ENCODE data around the gene IMPG2.

IMPG2 gene

GRCh38 chr3:101185341-101185740 lies 135.0 kb downstream of the IMPG2 start:
- Histone ChIP-seq H3K4me3 (no peak overlapping the region), H4K20me1 (no peaks in the 10 kb centered on the region), H3K36me3 (no peaks in the 10 kb centered on the region), H3K4me1 (peaks cover 0 to 19% (median 4%) of the 10 kb centered on the region in 10 experiments; a peak in 8 of 20 replicates), H3K9ac (no peak overlapping the region), H3K4me2 (no peak overlapping the region), H3K27ac (no peak overlapping the region), H3K9me3 (replicated peaks in 1 of 11) (0 out of 22 replicates have a peak, but pooled peaks cover 0 to 3% (median 0%) of the 10 kb centered on the region in 11 experiments), H3K27me3 (no peaks in the 10 kb centered on the region)
- no peak for TF ChIP-seq Cebpa-rat (IDR thresholded peaks at IDR 0.05)

GRCh38 chr3:101184111-101184510 lies 136.3 kb downstream of the IMPG2 start:
- no peak overlapping the region for H3K9ac ChIP-seq
- H3K4me1 ChIP-seq = peaks cover 0 to 21% (median 4%) of the 10 kb centered on the region in 10 experiments; a peak in 8 of 20 replicates
- no peaks in the 10 kb centered on the region for H4K20me1 ChIP-seq
- H3K4me2 ChIP-seq = peak overlapping the region in 3 of 11 experiments; percentile 24 to 44 (median 25); a peak in 4 of 22 replicates
- no peaks in the 10 kb centered on the region for H3K27me3 ChIP-seq
- H3K27ac ChIP-seq = no peak overlapping the region
- TF ChIP-seq Cebpa-rat (IDR thresholded peaks at IDR 0.05) = no peak
- H3K36me3 ChIP-seq = no peaks in the 10 kb centered on the region
- 0 out of 22 replicates have a peak, but pooled peaks cover 0 to 3% (median 0%) of the 10 kb centered on the region in 11 experiments for H3K9me3 ChIP-seq (replicated peaks in 1 of 11)
- no peak overlapping the region for H3K4me3 ChIP-seq

DNA sequence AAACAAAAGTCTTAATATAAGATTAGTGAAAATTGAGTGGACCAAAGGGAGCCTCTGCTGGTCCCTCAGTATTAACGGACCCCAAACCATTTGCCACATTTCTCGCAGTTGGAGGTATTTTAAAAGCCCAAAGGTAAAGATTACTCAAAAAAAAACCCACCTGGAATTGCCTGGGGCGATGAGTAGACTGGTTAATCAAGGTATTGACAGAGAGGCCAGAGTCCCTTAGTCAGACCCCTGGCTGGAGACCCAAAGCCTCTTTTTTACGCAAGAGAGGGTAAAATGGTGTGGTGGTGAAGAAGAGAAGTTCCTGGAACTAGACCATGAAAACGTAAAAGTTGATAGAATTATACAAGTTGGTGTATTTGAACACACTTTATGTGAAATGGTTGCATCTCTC lies 137.2 kb downstream of the IMPG2 start:
- no peak overlapping the region for H3K27ac ChIP-seq
- no peak overlapping the region for H3K4me2 ChIP-seq
- peaks cover 0 to 21% (median 4%) of the 10 kb centered on the region in 10 experiments; a peak in 8 of 20 replicates for H3K4me1 ChIP-seq
- TF ChIP-seq Cebpa-rat (IDR thresholded peaks at IDR 0.05) = no peak
- no peaks in the 10 kb centered on the region for H3K27me3 ChIP-seq
- H4K20me1 ChIP-seq = no peaks in the 10 kb centered on the region
- H3K9me3 ChIP-seq (replicated peaks in 1 of 11) = 0 out of 22 replicates have a peak, but pooled peaks cover 0 to 3% (median 0%) of the 10 kb centered on the region in 11 experiments
- no peak overlapping the region for H3K4me3 ChIP-seq
- H3K36me3 ChIP-seq = no peaks in the 10 kb centered on the region
- no peak overlapping the region for H3K9ac ChIP-seq

- Histone ChIP-seq H3K9me3 (replicated peaks in 1 of 11) (0 out of 22 replicates have a peak, but pooled peaks cover 0 to 3% (median 0%) of the 10 kb centered on the region in 11 experiments), H3K27me3 (no peaks in the 10 kb centered on the region), H3K4me1 (peaks cover 0 to 21% (median 4%) of the 10 kb centered on the region in 10 experiments; a peak in 8 of 20 replicates), H3K27ac (no peak overlapping the region), H4K20me1 (no peaks in the 10 kb centered on the region), H3K9ac (no peak overlapping the region), H3K4me2 (no peak overlapping the region), H3K4me3 (no peak overlapping the region), H3K36me3 (no peaks in the 10 kb centered on the region)
- TF ChIP-seq Cebpa-rat (IDR thresholded peaks at IDR 0.05) = no peak
These were observed 137.6 kb downstream of the IMPG2 start for GRCh38 chr3:101182734-101183133.

- TF ChIP-seq Cebpa-rat (IDR thresholded peaks at IDR 0.05) = no peak
- no peaks in the 10 kb centered on the region for H4K20me1 ChIP-seq
These were observed 138.6 kb downstream of the IMPG2 start for GRCh38 chr3:101181801-101182200.

GRCh38 chr3:101179637-101180036 lies 140.7 kb downstream of the IMPG2 start:
- Histone ChIP-seq H3K27ac (no peak overlapping the region), H3K36me3 (no peaks in the 10 kb centered on the region)
- TF ChIP-seq Cebpa-rat (IDR thresholded peaks at IDR 0.05) = no peak

More at GRCh38 chr3:101181801-101182200, 138.6 kb downstream of the IMPG2 start:
- no peaks in the 10 kb centered on the region for H3K36me3 ChIP-seq
- no peak overlapping the region for H3K4me3 ChIP-seq
- H3K4me2 ChIP-seq = no peak overlapping the region
- H3K4me1 ChIP-seq = peaks cover 0 to 21% (median 4%) of the 10 kb centered on the region in 10 experiments; a peak in 8 of 20 replicates
- 0 out of 22 replicates have a peak, but pooled peaks cover 0 to 3% (median 0%) of the 10 kb centered on the region in 11 experiments for H3K9me3 ChIP-seq (replicated peaks in 1 of 11)
- no peak overlapping the region for H3K27ac ChIP-seq
- H3K27me3 ChIP-seq = no peaks in the 10 kb centered on the region
- no peak overlapping the region for H3K9ac ChIP-seq

DNA sequence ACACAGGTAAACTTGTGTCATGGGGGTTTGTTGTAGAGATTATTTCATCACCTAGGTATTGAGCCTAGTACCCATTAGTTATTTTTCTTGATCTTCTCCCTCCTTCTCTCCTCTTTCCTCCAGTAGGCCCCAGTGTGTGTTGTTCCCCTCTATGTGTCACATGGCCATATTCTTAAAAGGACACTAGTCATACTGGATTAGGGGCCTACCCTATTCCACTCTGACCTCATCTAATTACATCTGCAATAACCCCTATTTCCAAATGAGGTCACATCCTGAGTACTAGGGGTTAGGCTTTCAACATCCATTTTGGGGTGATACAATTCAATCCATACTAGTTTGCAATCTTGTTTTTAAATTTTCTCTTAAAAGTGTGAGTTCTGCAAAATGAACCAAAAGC lies 142.8 kb downstream of the IMPG2 start:
- H3K9me3 ChIP-seq (replicated peaks in 1 of 11) = no peaks in the 10 kb centered on the region; a peak in 1 of 22 replicates
- no peak for TF ChIP-seq Cebpa-rat (IDR thresholded peaks at IDR 0.05)
- H3K27me3 ChIP-seq = no peaks in the 10 kb centered on the region
- no peak overlapping the region for H3K9ac ChIP-seq
- H3K4me1 ChIP-seq = peaks cover 0 to 11% (median 0%) of the 10 kb centered on the region in 10 experiments; a peak in 6 of 20 replicates
- no peak overlapping the region for H3K27ac ChIP-seq
- no peaks in the 10 kb centered on the region for H3K36me3 ChIP-seq
- no peaks in the 10 kb centered on the region for H4K20me1 ChIP-seq
- H3K4me2 ChIP-seq = no peak overlapping the region
- no peak overlapping the region for H3K4me3 ChIP-seq

More at GRCh38 chr3:101179637-101180036, 140.7 kb downstream of the IMPG2 start:
- H4K20me1 ChIP-seq = no peaks in the 10 kb centered on the region
- H3K27me3 ChIP-seq = no peaks in the 10 kb centered on the region
- no peaks in the 10 kb centered on the region; a peak in 1 of 22 replicates for H3K9me3 ChIP-seq (replicated peaks in 1 of 11)
- no peak overlapping the region for H3K4me2 ChIP-seq
- peaks cover 0 to 21% (median 4%) of the 10 kb centered on the region in 10 experiments; a peak in 8 of 20 replicates for H3K4me1 ChIP-seq
- no peak overlapping the region for H3K4me3 ChIP-seq
- H3K9ac ChIP-seq = no peak overlapping the region

Data from BLaER1 treated with 17β-estradiol and CSF1 and Interleukin-3, amounts not matched to agents 10 nM and 100 nM (cell line).